ENCODE measurements around the gene ADAMTSL2. TPM values are rescaled to one million over a fixed set of nuclear protein-coding genes. Genes with fewer than 3 reads are reported as not detected.
A peak's percentile ranks its signal among the peaks of the same experiment; 100 is the strongest.

The ADAMTSL2 gene
- total and polyA plus RNA-seq, 9 donors, result 0.27 to 18.5 (median 1.9) TPM

- H3K4me3 ChIP-seq, result no peak overlapping the region
- no peak for TF ChIP-seq POLR2A (IDR thresholded peaks at IDR 0.05)
- TF ChIP-seq, protein P1, sequence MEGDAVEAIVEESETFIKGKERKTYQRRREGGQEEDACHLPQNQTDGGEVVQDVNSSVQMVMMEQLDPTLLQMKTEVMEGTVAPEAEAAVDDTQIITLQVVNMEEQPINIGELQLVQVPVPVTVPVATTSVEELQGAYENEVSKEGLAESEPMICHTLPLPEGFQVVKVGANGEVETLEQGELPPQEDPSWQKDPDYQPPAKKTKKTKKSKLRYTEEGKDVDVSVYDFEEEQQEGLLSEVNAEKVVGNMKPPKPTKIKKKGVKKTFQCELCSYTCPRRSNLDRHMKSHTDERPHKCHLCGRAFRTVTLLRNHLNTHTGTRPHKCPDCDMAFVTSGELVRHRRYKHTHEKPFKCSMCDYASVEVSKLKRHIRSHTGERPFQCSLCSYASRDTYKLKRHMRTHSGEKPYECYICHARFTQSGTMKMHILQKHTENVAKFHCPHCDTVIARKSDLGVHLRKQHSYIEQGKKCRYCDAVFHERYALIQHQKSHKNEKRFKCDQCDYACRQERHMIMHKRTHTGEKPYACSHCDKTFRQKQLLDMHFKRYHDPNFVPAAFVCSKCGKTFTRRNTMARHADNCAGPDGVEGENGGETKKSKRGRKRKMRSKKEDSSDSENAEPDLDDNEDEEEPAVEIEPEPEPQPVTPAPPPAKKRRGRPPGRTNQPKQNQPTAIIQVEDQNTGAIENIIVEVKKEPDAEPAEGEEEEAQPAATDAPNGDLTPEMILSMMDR (IDR thresholded peaks at IDR 0.05), result no peak
- no peak for TF ChIP-seq EP300 (IDR thresholded peaks at IDR 0.05)
- H3K4me1 ChIP-seq (ENCODE audit: insufficient read depth), result no peaks in the 10 kb centered on the region
- no peak overlapping the region for H3K27ac ChIP-seq
- 32 to 54% (median 44%) methylated on average over 19 of the region's 19 CpGs for WGBS, 3 donors
- no peaks in the 10 kb centered on the region for H3K27me3 ChIP-seq
- DNase-seq, result peak in 1 of 5 donors; percentile 20
- H3K9me3 ChIP-seq, result no peaks in the 10 kb centered on the region
- H3K36me3 ChIP-seq, result no peaks in the 10 kb centered on the region
- intact Hi-C loops (cut with DNase I), result no loop called here
Measured at GRCh38 chr9:133499132-133499891, 35.2 kb upstream of the ADAMTSL2 start.

DNA sequence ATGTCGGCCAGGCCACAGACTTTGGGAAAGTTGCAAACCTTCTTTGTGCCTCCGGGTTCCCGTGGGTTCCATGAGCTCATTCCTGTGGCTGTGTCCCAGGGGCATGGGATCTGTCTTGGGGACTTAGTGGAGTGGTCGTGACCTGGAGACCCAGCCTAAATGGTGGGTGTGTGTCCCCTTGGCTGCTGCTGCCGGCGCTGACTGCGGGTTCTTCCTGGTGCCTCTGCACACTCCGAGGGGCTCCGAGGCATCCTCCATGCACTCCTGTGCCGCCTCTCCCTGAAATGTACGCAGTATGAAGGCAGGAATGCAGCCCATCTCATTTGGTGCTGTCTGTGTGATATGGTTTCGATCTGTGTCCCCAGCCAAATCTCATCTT, 34.6 kb upstream of the ADAMTSL2 start:
- intact Hi-C loops (cut with DNase I), result no loop called here
- peak in 1 of 5 donors; percentile 19 for DNase-seq
- TF ChIP-seq, protein P1 (IDR thresholded peaks at IDR 0.05), result no peak
- TF ChIP-seq EP300 (IDR thresholded peaks at IDR 0.05) (no peak), POLR2A (IDR thresholded peaks at IDR 0.05) (no peak)
- H3K9me3 ChIP-seq, result no peaks in the 10 kb centered on the region
- no peaks in the 10 kb centered on the region for H3K27me3 ChIP-seq
- WGBS, 3 donors, result 83 to 90% (median 83%) methylated on average over 11 to 12 of the region's 12 CpGs
- H3K4me1 ChIP-seq (ENCODE audit: insufficient read depth), result no peaks in the 10 kb centered on the region
- no peak overlapping the region for H3K4me3 ChIP-seq
- no peaks in the 10 kb centered on the region for H3K36me3 ChIP-seq
- no peak overlapping the region for H3K27ac ChIP-seq

DNA sequence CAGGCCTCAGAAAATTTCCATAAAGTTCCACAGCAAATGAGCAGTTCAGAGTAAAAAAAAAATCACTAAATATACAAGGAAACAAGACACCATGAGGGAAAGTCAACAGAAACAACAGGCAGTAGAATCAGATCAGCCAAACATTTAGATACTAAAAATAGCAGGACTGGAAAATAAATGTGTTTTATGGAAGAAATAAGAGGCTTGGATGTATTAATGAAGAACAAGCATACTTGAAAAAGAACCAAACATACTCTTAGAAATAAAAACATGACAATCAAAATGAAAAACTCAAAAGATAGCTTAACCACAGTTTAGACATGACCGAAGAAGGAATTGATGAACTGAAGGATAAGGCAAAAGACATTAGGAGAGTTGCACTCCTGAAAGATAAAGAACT, 32.4 kb upstream of the ADAMTSL2 start:
- H3K27ac ChIP-seq, result no peak overlapping the region
- H3K36me3 ChIP-seq, result no peaks in the 10 kb centered on the region
- TF ChIP-seq, protein P1 (IDR thresholded peaks at IDR 0.05), result no peak
- no peak for TF ChIP-seq EP300 (IDR thresholded peaks at IDR 0.05)
- TF ChIP-seq POLR2A (IDR thresholded peaks at IDR 0.05), result no peak
- WGBS, 3 donors, result 98 to 100% (median 99%) methylated on average over 1 of the region's 1 CpG
- peaks cover 15% of the 10 kb centered on the region for H3K4me1 ChIP-seq (ENCODE audit: insufficient read depth)
- H3K4me3 ChIP-seq, result no peak overlapping the region
- intact Hi-C loops (cut with DNase I), result no loop called here
- no peaks in the 10 kb centered on the region for H3K9me3 ChIP-seq
- no peak for DNase-seq
- H3K27me3 ChIP-seq, result no peaks in the 10 kb centered on the region

DNA sequence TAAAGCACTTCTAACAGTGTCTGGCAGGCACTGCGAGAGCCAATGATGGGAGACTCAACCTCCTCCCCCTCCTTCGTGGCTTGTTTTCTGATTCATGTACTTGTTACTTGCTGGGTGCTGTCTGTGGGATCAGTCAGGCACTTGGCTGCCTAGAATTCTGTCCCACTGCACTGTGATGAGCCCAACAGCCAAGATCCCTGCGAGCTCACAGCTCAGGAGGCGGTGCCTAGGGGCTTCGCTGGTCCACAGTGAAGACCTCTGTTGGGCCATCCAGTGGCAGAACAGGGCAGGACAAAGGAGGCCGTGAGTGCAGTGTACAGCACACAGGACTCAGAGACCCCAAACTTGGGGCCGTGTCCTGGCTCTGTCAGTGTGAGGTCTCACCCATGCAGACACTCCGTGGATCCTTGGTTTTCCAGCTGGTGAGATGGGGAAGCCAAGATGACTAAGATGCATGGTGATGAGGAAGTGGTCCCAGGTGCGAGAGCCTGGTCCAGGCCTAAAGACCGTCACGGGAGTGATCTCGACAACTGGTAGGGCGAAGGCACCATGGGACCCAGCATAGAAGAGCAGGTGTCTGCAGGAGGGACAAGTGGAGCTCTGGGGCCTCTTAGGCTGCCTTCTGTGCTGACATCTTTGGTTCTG, 29.2 kb upstream of the ADAMTSL2 start:
- Histone ChIP-seq H3K36me3 (no peaks in the 10 kb centered on the region), H3K27me3 (no peaks in the 10 kb centered on the region), H3K27ac (peak overlapping the region in 1 of 2 donors; percentile 68), H3K4me3 (no peak overlapping the region), H3K9me3 (no peaks in the 10 kb centered on the region), H3K4me1 (ENCODE audit: insufficient read depth) (peaks cover 20% of the 10 kb centered on the region)
- intact Hi-C loops (cut with DNase I), result no loop called here
- 68 to 77% (median 74%) methylated on average over 13 of the region's 13 CpGs for WGBS, 3 donors
- DNase-seq, result peak in 1 of 5 donors; percentile 35
- TF ChIP-seq, protein P1 (IDR thresholded peaks at IDR 0.05), result no peak
- TF ChIP-seq POLR2A (IDR thresholded peaks at IDR 0.05) (no peak), EP300 (IDR thresholded peaks at IDR 0.05) (no peak)

All from ovary (tissue), 9 donors.